NCI-H2081 (cell line): ENCODE data around the gene SPATC1L.
"Not testable (repeated sequence)": the region's sequence is repeated elsewhere in the genome, so short reads cannot be mapped to it uniquely, and the experiment has no call there.

Experiments used
- DNase-seq, 2 experiments: peaks; one replicate each; lab custom pipeline; 2025; lab: John Stamatoyannopoulos, UW

SPATC1L gene

DNA sequence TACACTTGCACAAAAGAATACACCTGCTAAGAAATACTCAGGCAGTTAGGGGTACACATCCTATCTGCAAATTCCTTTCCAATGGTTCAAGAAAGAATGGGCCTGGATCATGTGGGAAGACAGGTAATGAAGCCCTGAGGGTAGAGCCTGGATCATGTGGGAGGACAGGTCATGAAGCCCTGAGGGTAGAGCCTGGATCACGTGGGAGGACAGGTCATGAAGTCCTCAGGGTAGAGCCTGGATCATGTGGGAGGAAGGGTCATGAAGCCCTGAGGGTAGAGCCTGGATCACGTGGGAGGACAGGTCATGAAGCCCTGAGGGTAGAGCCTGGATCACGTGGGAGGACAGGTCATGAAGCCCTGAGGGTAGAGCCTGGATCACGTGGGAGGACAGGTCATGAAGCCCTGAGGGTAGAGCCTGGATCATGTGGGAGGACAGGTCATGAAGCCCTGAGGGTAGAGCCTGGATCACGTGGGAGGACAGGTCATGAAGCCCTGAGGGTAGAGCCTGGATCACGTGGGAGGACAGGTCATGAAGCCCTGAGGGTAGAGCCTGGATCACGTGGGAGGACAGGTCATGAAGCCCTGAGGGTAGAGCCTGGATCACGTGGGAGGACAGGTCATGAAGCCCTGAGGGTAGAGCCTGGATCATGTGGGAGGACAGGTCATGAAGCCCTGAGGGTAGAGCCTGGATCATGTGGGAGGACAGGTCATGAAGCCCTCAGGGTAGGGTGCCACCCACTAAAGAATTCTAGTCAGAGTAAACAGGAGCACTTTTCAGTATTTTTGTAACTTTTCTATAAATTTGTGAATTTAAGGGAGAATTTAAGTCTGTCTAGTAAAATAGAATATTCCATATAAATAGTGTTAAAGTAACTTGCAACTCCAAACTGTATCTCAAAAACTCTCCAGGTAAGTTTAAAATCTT is 16.9 kb upstream of the SPATC1L start:
- DNase-seq: not testable (repeated sequence)

- DNase-seq: no peak
These were observed 15.4 kb upstream of the SPATC1L start for GRCh38 chr21:46199436-46200373.

DNA sequence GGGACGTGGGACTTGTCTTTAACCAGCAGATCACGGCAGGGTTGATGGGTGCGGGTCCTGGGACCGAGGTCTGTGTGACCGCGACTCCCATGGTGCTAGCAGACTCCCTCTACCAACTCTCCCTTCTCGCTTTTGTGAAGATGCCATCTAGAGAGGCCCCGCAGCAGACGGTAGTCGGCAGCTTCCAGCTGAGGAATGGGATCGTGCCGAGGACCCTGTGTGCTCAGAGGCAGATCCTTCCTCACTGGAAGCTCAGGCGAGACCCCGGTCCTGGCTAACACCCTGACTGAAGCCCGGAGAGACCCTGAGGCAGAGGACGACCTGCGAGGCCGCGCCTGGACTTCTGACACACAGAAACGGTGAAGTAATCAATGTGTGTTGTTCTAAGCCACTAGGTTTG is 12.5 kb upstream of the SPATC1L start:
- DNase-seq: no peak

GRCh38 chr21:46195595-46196195 is 11.4 kb upstream of the SPATC1L start:
- no peak for DNase-seq

DNA sequence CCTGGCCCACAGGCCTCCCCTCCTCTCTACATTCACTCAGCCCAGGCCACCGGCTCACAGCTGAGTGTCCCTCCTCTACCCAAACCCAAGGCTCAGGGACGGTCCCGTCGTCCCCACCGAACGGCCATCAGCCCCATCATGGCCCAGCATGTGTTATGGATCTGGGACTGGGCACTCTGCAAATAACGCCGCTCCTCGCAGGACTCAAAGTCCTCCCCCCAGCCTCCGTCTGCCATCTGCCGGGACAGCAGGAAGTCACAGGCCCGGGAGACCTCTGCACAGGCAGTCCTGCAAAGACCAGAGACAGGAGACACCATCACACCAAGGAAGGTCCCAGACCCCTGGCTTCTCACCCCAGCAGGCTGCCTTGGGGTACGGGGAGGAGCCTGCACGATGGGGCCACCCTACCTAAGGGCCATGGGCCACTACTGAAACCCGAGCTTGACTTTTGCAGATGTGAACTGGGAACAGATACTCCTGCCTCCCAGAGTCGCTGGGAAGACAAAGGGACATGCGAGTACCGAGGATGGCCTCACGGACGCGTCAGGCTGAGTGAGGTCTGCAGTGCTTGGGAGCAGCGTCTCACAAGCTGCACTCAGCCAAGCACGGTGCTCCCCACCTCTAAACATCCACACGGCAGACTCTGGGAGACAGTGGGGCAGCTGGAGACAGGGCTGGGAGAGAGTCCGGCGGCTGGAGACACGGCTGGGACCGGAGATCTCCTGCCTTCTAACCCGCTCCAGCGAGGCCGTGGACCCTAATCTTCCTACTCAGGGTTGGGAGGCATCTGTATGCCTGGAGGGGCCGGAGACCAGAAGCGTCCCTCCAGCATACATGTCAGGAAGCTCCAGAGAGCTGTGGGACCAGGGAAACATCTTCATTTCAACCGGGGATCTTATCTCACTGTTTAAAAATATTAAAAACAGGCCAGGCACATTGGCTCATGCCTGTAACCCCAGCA is 10.4 kb upstream of the SPATC1L start:
- no peak for DNase-seq

DNA sequence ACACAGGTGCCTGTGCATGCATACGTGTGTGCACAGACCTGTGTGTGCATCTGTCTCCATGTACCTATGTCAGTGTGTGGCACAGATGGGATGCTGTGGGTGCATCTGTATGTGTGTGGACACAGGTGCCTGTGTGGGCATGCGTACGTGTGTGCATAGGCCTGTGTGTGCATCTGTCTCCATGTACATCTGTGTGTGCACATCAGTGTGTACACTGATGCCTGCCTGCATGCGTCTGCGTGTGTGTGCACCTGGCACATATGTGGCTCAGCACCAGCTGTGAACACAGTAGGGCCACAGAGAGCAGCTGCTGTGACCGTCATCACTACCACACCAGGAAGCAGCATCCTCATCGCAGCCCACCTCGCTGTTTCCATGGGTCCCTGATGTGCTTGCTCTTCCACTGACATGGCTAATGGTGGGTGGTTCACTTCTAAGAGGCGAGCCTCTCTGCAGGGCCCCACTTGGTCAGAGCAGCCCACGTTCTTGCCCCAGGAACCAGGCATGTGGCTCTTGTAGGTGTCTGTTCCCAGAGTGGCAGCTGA is 9.6 kb upstream of the SPATC1L start:
- no peak for DNase-seq

DNA sequence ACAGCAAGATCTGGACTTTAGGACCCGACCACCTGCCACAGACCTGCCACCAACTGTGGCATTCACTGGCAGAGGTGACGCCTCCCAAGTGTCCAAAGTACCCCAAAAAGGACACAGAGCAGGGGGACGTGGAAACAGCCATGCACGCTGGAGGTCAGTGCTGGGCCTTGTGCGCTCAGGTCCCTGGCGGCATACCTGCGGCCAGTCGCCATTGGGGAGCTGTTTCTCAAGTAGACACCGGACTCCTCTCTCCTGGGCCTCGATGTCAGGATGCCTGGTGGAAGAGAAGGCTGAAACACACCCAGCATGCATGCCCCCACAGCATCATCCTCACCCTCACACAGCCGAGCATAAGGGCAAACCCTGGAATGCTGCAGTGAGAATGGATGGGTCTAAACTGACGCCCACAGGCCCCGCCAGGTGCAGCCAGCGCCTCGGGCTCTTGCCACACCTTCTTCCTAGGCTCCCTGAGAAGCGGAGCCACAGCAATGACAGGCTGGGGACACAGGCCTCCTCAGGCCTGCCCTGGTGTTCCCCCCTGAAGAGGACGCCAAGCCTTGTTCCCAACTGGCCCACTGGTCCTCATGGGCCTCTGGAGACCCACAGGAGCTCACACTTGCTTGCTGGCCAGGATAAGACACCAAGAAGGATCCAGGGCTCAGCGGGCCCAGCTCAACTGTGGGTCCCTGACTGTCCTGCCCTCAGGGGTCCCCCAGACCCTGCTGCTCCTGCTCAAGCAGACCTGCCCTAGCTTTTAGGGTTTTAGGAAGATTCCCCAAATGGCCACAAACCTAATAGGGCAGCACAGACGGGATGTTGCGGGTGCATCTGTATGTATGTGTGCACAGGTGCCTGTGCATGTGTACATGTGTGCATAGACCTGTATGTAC is 7.7 kb upstream of the SPATC1L start:
- DNase-seq: no peak

GRCh38 chr21:46191257-46191685 is 7.0 kb upstream of the SPATC1L start:
- no peak for DNase-seq

GRCh38 chr21:46190491-46191131 is 6.4 kb upstream of the SPATC1L start:
- DNase-seq: no peak

DNA sequence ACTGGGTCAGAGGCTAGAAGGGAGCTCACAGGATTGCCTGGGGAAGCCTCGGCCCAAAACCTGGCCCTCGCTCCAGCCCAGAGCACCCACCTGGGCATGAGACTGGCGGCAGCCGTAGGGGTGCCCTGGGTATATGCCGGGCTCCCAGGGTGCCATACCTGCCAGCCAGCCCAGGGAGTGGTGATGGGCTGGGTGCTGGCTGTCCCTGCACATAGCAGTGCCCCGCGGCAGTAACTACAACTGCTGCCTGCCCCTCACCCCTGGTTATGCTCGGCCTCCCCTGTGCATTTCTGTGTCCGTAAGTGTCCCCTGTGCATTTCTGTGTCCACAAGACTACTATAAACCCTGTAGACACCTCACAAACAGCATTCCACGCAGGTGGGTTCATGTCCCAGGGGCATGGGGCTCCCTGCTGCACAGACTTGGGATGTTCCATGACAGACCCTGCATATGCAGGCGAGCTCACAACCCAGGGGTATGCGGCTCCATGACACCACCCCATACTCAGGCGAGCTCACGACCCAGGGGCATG is 5.8 kb upstream of the SPATC1L start:
- DNase-seq: no peak

GRCh38 chr21:46189213-46189958 is 5.1 kb upstream of the SPATC1L start:
- no peak for DNase-seq

DNA sequence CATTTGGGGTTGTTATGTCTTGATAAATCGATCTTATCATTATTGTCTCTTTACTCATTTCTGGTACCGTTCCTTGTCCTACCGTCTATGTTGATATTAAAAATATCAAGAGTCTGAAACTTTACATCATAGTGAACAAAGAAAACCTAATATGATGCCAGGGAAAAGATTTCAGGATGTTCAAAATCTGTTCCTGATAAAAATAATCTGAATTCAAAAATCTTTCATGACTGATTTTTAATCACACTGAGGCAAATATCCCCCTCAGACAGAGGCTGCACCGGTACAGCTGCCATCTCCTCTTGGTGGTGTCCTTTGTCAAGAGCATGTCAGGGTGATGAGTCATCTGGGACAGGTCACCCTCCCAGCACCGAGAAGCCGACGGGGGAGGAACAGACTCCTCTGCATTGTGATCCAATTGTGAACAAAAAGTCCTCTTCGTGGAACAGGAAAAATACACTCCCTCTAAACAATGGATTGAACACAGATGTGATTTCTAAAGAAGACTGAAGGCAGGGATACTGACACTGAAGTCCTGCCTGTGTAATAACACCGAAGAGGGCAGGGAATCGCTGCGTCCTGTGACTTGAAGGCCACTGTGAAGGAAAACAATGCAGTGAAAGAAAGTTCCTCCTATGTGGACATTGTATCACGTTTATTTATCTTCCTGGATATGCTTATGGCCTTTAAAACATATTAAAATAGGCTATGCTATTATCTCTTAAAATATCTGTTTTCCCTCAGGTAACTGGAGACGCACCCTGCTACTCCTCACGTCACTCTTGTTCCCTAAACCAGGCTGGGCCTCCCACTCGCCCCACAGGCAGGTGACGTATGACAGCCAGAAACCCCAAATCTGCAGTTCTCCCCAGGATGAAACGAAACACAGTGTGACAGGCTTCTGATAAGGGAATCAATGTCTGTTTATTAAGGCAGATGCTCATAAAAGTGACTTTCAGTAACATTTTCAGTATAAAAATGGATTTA is 4.3 kb upstream of the SPATC1L start:
- peak; percentile 21 to 39 for DNase-seq

GRCh38 chr21:46187814-46188213 is 3.6 kb upstream of the SPATC1L start:
- no peak for DNase-seq

DNA sequence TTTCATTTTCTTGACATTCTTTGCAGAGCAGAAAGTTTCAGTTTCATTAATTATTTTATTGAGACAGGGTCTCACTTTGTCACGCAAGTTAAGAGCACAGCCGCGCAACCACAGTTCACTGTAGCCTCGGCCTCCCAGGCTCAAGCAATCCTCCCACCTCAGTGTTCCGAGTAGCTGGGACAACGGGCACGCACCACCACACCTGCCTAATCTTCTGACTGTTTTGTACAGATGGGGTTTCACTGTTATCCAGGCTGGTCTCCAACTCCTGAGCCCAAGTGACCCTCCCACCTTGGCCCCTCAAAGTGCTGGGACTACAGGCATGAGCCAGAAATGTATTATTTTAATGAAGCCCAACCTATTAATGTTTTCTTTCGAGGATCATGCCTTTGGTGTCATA is 3.0 kb upstream of the SPATC1L start:
- DNase-seq: no peak

GRCh38 chr21:46185716-46186115 is 1.5 kb upstream of the SPATC1L start:
- DNase-seq: no peak

DNA sequence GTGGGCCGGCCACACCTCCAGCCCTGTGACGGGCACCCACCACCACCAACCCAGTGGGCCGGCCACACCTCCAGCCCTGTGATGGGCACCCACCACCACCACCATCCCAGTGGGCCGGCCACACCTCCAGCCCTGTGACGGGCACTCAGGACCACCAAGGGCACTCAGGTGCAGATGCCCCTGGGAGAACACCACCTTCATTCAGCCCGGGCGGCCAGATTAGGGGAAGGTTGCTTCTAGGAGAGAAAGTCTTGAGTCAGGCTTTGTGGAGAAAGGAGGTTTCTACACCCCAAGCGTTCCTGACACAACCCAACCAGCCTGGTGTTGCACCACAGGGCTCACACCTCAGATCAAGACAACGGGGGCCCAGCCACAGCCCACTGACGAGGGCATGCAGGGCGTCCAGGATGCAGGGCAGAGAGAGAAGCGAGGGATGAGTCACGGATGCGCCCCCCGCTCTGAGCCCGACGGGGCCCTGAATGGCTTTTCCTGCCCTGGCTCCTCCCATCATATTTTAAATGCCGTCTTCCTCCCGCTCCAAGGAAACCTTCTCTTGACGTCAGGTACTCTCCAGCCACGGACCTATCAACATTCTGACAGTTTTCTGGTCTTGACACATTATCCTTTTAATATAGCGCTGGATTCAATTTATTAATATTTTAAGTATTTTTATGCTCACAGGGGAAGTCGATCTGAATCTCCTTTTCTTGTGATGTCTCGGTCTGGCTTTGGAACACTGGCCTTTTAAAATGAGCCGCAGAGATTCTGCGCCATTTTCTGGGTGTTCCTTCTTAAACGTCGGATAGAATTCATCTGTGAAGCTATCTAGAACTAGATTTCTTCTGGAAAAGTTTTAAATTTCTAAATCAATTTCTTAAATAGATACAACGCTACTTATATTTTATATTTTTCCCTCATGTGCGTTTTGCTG is 631 bp upstream of the SPATC1L start:
- DNase-seq: peak; percentile 72 to 76
